HK-2 (cell line): Measurements from ENCODE around the gene HELT.
A peak's percentile ranks its signal among the peaks of the same experiment; 100 is the strongest.

Source experiments
- DNase-seq: peaks from one replicate; pipeline ENCODE4 v3.0.0-alpha.2; 2018; ENCODE audit not compliant: unreplicated experiment

The HELT gene

GRCh38 chr4:185003596-185004351 lies 14.5 kb upstream of the HELT start:
- DNase-seq: no peak

GRCh38 chr4:185004562-185005218 lies 13.6 kb upstream of the HELT start:
- no peak for DNase-seq

GRCh38 chr4:185005219-185005819 lies 13.0 kb upstream of the HELT start:
- peak; percentile 74 for DNase-seq

- DNase-seq: peak; percentile 36
Measured at GRCh38 chr4:185011408-185011807, 6.9 kb upstream of the HELT start.

GRCh38 chr4:185013417-185014125 lies 4.7 kb upstream of the HELT start:
- DNase-seq: no peak

GRCh38 chr4:185015108-185015507 lies 3.2 kb upstream of the HELT start:
- DNase-seq: no peak

- DNase-seq: no peak
Measured at GRCh38 chr4:185016101-185016940, 2.0 kb upstream of the HELT start.

GRCh38 chr4:185016946-185017758 lies 1.1 kb upstream of the HELT start:
- DNase-seq: no peak

GRCh38 chr4:185018834-185019455 lies 655 bp downstream of the HELT start:
- DNase-seq: no peak

GRCh38 chr4:185019456-185020292 lies 1.4 kb downstream of the HELT start:
- DNase-seq: no peak

GRCh38 chr4:185020293-185020808 lies 2.1 kb downstream of the HELT start:
- no peak for DNase-seq

GRCh38 chr4:185020863-185021761 lies 2.8 kb downstream of the HELT start:
- DNase-seq: no peak

GRCh38 chr4:185023471-185023870 lies 5.2 kb downstream of the HELT start:
- DNase-seq: no peak

- DNase-seq: no peak
Measured at GRCh38 chr4:185028625-185029024, 10.3 kb downstream of the HELT start.

- DNase-seq: no peak
Measured at GRCh38 chr4:185031611-185032010, 13.3 kb downstream of the HELT start.

- DNase-seq: no peak
Measured at GRCh38 chr4:185033072-185033471, 14.8 kb downstream of the HELT start.

- no peak for DNase-seq
Measured at GRCh38 chr4:185033950-185034349, 15.7 kb downstream of the HELT start.

GRCh38 chr4:185035284-185035683 lies 17.0 kb downstream of the HELT start:
- no peak for DNase-seq
